ENCODE measurements around the gene NUP153.

GRCh38 chr6:17648745-17649144 lies 58.0 kb downstream of the NUP153 start:
- TF ChIP-seq CTCF (IDR thresholded peaks at IDR 0.05) (no peak), POLR2A (IDR thresholded peaks at IDR 0.05; ENCODE audit: low read depth) (no peak), EP300 (IDR thresholded peaks at IDR 0.05) (no peak), POLR2AphosphoS5 (IDR thresholded peaks at IDR 0.05) (no peak)

All from esophagus muscularis mucosa (tissue), 4 donors.